ENCODE measurements around the gene THTPA. TPM values are rescaled to one million over a fixed set of nuclear protein-coding genes. Genes with fewer than 3 reads are reported as not detected.
A peak's percentile ranks its signal among the peaks of the same experiment; 100 is the strongest.

Gene THTPA
- total and polyA plus RNA-seq, 2 of the 13 experiments (the other 11 are each of a cell fraction or from before 2014, with no cell fraction given): 7.4 to 8.7 TPM

- TF ChIP-seq E2F1 (CRISPR knock-in tag; IDR thresholded peaks at IDR 0.05): no peak; the same call in 1 of the 2 replicates
- TF ChIP-seq ZFP82 (CRISPR knock-in tag; IDR thresholded peaks at IDR 0.05; ENCODE audit: borderline replicate concordance): no peak
- TF ChIP-seq JDP2 (CRISPR knock-in tag; IDR thresholded peaks at IDR 0.05; ENCODE audit: borderline replicate concordance): no peak; the same call in 1 of the 2 replicates
- peak; percentile 65 for TF ChIP-seq NFYC (CRISPR knock-in tag; IDR thresholded peaks at IDR 0.05)
- TF ChIP-seq ZNF646 (CRISPR knock-in tag; IDR thresholded peaks at IDR 0.05): no peak
- no peak for TF ChIP-seq ZNF841 (CRISPR knock-in tag; IDR thresholded peaks at IDR 0.05; ENCODE audit: borderline replicate concordance)
- TF ChIP-seq ZNF235 (CRISPR knock-in tag; IDR thresholded peaks at IDR 0.05; ENCODE audit: borderline replicate concordance): peak; percentile 70; the same call in 1 of the 2 replicates
- no peak; the same call in 1 of the 2 replicates for TF ChIP-seq NFRKB (IDR thresholded peaks at IDR 0.05)
- TF ChIP-seq DNMT3B (CRISPR knock-in tag; conservative IDR thresholded peaks at IDR 0.05): no peak; the same call in none of the 2 replicates
- peak; percentile 84; the same call in 1 of the 2 replicates for TF ChIP-seq SMAD3 (CRISPR knock-in tag; IDR thresholded peaks at IDR 0.05)
- no peak for TF ChIP-seq NCOA5 (CRISPR knock-in tag; IDR thresholded peaks at IDR 0.05)
- TF ChIP-seq ZNF619 (CRISPR knock-in tag; IDR thresholded peaks at IDR 0.05): peak; percentile 98
- no peak; the same call in 1 of the 2 replicates for TF ChIP-seq JUND (CRISPR knock-in tag; IDR thresholded peaks at IDR 0.05)
- TF ChIP-seq TP53 (CRISPR knock-in tag; conservative IDR thresholded peaks at IDR 0.05): no peak
- TF ChIP-seq KMT2A (CRISPR knock-in tag; IDR thresholded peaks at IDR 0.05): peak; percentile 37; the same call in 1 of the 2 replicates
- no peak for TF ChIP-seq ZNF615 (CRISPR knock-in tag; IDR thresholded peaks at IDR 0.05; ENCODE audit: borderline replicate concordance)
- peak; percentile 86 for TF ChIP-seq ZNF580 (CRISPR knock-in tag; IDR thresholded peaks at IDR 0.05; ENCODE audit: borderline replicate concordance, low read depth)
- TF ChIP-seq ZMYM3 (CRISPR knock-in tag; IDR thresholded peaks at IDR 0.05): peak; percentile 86
- TF ChIP-seq ZNF709 (CRISPR knock-in tag; IDR thresholded peaks at IDR 0.05): peak; percentile 90
- TF ChIP-seq CHCHD3 (CRISPR knock-in tag; IDR thresholded peaks at IDR 0.05): no peak
- TF ChIP-seq GMEB2 (CRISPR knock-in tag; IDR thresholded peaks at IDR 0.05; ENCODE audit: low read depth): peak; percentile 61; the same call in 1 of the 2 replicates
Measured at GRCh38 chr14:23567186-23568020, 11.3 kb downstream of the THTPA start, which contains the start of gene AP1G2 (continued).

All from HepG2 (cell line).